HCT116 (cell line): ENCODE measurements around the gene JUN. TPM values are rescaled to one million over a fixed set of nuclear protein-coding genes. Genes with fewer than 3 reads are reported as not detected.

ENCODE experiments used
- ATAC-seq: fragments of 200-7000 bp; cut with Tn5 transposase; 2 replicates; pipeline ENCODE4 v1.9.1; 2020; ENCODE audit warnings: mild to moderate bottlenecking, moderate library complexity
- BruUV-seq: library from RNA; stranded (reverse); fragments of 400-500 nt; replicated peaks from 2 replicates; lab custom pipeline; 2021; lab: Mats Ljungman, UMichigan
- CTCF ChIA-PET: fragments of 300-600 bp; sonication (Branson Sonifier 250); formaldehyde crosslinking; loops from one replicate; lab custom pipeline; 2021; ENCODE audit warnings: antibody characterized with exemption; lab: Charles Lee
- POLR2A ChIA-PET: fragments of 300-600, 350-600 bp; sonication (Branson Sonifier 250); formaldehyde crosslinking; loops from one replicate; lab custom pipeline; 2021; ENCODE audit warnings: antibody characterized with exemption; lab: Charles Lee
- RAD21 ChIA-PET, 2 experiments: fragments of 300-600 bp; sonication (Branson Sonifier 250); formaldehyde crosslinking; loops; one replicate each; lab custom pipeline; 2023; ENCODE audit warnings: low total read pairs in 2 of 2; ENCODE audit not compliant: uncharacterized antibody in 2 of 2, unreplicated experiment in 2 of 2, low non-redundant PET in 1 of 2; lab: Charles Lee
- DNase-seq: peaks from one replicate; pipeline ENCODE4 v3.0.0-alpha.2; 2010; ENCODE audit warnings: low read depth, low spot score
- H2AFZ ChIP-seq: fragments of 200-600 bp; shearing (Covaris generic), sonication (generic); 2 replicates; pipeline ENCODE4 v1.6.1; 2017; ENCODE audit warnings: low read depth, mixed run types, mixed read lengths, antibody characterized with exemption, low read length; ENCODE audit not compliant: poor library complexity, severe bottlenecking
- H3K27ac ChIP-seq: 2 replicates; pipeline ENCODE4 v1.5.1; 2012; ENCODE audit warnings: low read depth, low read length
- H3K27me3 ChIP-seq: fragments of 200-600 bp; sonication (generic); 2 replicates; pipeline ENCODE4 v1.6.1; 2016; ENCODE audit warnings: mixed run types, low read length, mixed read lengths; ENCODE audit not compliant: insufficient read depth
- H3K36me3 ChIP-seq, 2 experiments: fragments of 200-500 bp in 1 of 2; fragments of 200-600 bp in 1 of 2; sonication (Bioruptor generic) in 1 of 2; sonication (generic) in 1 of 2; 2 replicates each; pipeline versions ENCODE4 v1.5.1 to v1.6.1; 2014 to 2016; ENCODE audit warnings: low read length in 2 of 2, inconsistent platforms in 1 of 2, mixed read lengths in 1 of 2, mixed run types in 1 of 2; ENCODE audit not compliant: insufficient read depth in 2 of 2, control insufficient read depth in 1 of 2
- H3K4me1 ChIP-seq, 2 experiments: fragments of 200-600 bp in 1 of 2; sonication (generic) in 1 of 2; 2 replicates each; pipeline versions ENCODE4 v1.5.1 to v1.6.1; 2012 to 2017; ENCODE audit warnings: low read length in 2 of 2, inconsistent platforms in 1 of 2, mild to moderate bottlenecking in 1 of 2, mixed read lengths in 1 of 2, mixed run types in 1 of 2, moderate library complexity in 1 of 2; ENCODE audit not compliant: insufficient read depth in 2 of 2, control insufficient read depth in 1 of 2
- H3K4me2 ChIP-seq: fragments of 200-600 bp; sonication (generic); 2 replicates; pipeline ENCODE4 v1.6.1; 2017; ENCODE audit warnings: mixed run types, low read length, mixed read lengths
- H3K4me3 ChIP-seq, 2 experiments: fragments of 200-600 bp in 1 of 2; sonication (generic) in 1 of 2; replicated peaks in 1 of 2; 2 replicates each; pipeline ENCODE4 v1.5.1; 2011 to 2016; ENCODE audit warnings: low read length in 2 of 2, control low read depth in 1 of 2, low read depth in 1 of 2, mild to moderate bottlenecking in 1 of 2, mixed read lengths in 1 of 2, mixed run types in 1 of 2
- H3K79me2 ChIP-seq: fragments of 200-600 bp; sonication (generic); 2 replicates; pipeline ENCODE4 v1.6.1; 2017; ENCODE audit warnings: mild to moderate bottlenecking, mixed run types, low read length, moderate library complexity, mixed read lengths; ENCODE audit not compliant: insufficient read depth
- H3K9ac ChIP-seq: fragments of 200-600 bp; sonication (generic); 2 replicates; pipeline ENCODE4 v1.6.1; 2016; ENCODE audit warnings: low read length, mixed read lengths
- H3K9me2 ChIP-seq: fragments of 200-600 bp; sonication (generic), shearing (Covaris generic); 2 replicates; pipeline ENCODE4 v1.6.1; 2017; ENCODE audit warnings: mixed run types, mild to moderate bottlenecking, moderate library complexity; ENCODE audit not compliant: insufficient read depth
- H3K9me3 ChIP-seq, 2 experiments: fragments of 200-500 bp in 1 of 2; fragments of 200-600 bp in 1 of 2; sonication (Bioruptor generic) in 1 of 2; sonication (generic) in 1 of 2; 2 replicates each; pipeline ENCODE4 v1.6.1; 2014 to 2017; ENCODE audit warnings: low read length in 2 of 2, mixed read lengths in 2 of 2, inconsistent platforms in 1 of 2, low read depth in 1 of 2, mild to moderate bottlenecking in 1 of 2, mixed run types in 1 of 2, moderate library complexity in 1 of 2; ENCODE audit not compliant: control insufficient read depth in 1 of 2, insufficient read depth in 1 of 2
- H4K20me1 ChIP-seq: fragments of 200-600 bp; sonication (generic), shearing (Covaris generic); 2 replicates; pipeline ENCODE4 v1.6.1; 2017; ENCODE audit warnings: mixed run types, mild to moderate bottlenecking, moderate library complexity; ENCODE audit not compliant: insufficient read depth
- CBX3 ChIP-seq: IDR thresholded peaks from 2 replicates; pipeline ENCODE4 v1.6.1; 2012; ENCODE audit warnings: low read depth
- CEBPB ChIP-seq: IDR thresholded peaks from 2 replicates; pipeline ENCODE4 v1.6.1; 2012; ENCODE audit warnings: low read depth
- ELF1 ChIP-seq: IDR thresholded peaks from 2 replicates; pipeline ENCODE4 v1.6.1; 2012; ENCODE audit warnings: low read depth, borderline replicate concordance
- EZH2 ChIP-seq: fragments of 200-600 bp; sonication (generic); IDR thresholded peaks from 2 replicates; pipeline ENCODE4 v1.6.1; 2017; ENCODE audit warnings: antibody characterized with exemption, mixed run types
- EZH2phosphoT487 ChIP-seq: fragments of 200-600 bp; IDR thresholded peaks from 2 replicates; pipeline ENCODE4 v1.6.1; 2018; ENCODE audit warnings: antibody characterized with exemption, borderline replicate concordance
- FOSL1 ChIP-seq: IDR thresholded peaks from 2 replicates; pipeline ENCODE4 v1.6.1; 2012; ENCODE audit warnings: low read depth
- JUND ChIP-seq: IDR thresholded peaks from 2 replicates; pipeline ENCODE4 v1.6.1; 2012
- MAX ChIP-seq: IDR thresholded peaks from 2 replicates; pipeline ENCODE4 v1.6.1; 2012
- POLR2A ChIP-seq: IDR thresholded peaks from 2 replicates; pipeline ENCODE4 v1.7.0; 2011; ENCODE audit warnings: borderline replicate concordance; ENCODE audit not compliant: insufficient read depth, insufficient read length; ENCODE audit errors: extremely low read depth
- POLR2AphosphoS5 ChIP-seq: IDR thresholded peaks from 2 replicates; pipeline ENCODE4 v1.6.1; 2011; ENCODE audit warnings: mild to moderate bottlenecking, low read depth, low read length, moderate library complexity
- RAD21 ChIP-seq: IDR thresholded peaks from 2 replicates; pipeline ENCODE4 v1.6.1; 2012; ENCODE audit warnings: low read depth, mild to moderate bottlenecking
- REST ChIP-seq: IDR thresholded peaks from 2 replicates; pipeline ENCODE4 v1.6.1; 2012; ENCODE audit warnings: low read depth
- SP1 ChIP-seq: IDR thresholded peaks from 2 replicates; pipeline ENCODE4 v1.6.1; 2012; ENCODE audit warnings: low read depth
- SRF ChIP-seq: IDR thresholded peaks from 2 replicates; pipeline ENCODE4 v1.6.1; 2012; ENCODE audit warnings: low read depth
- TCF7L2 ChIP-seq: IDR thresholded peaks from 2 replicates; pipeline ENCODE4 v1.7.0; 2011; ENCODE audit warnings: borderline replicate concordance, inconsistent platforms; ENCODE audit not compliant: insufficient read depth, insufficient read length; ENCODE audit errors: extremely low read depth
- YY1 ChIP-seq: IDR thresholded peaks from 2 replicates; pipeline ENCODE4 v1.6.1; 2011; ENCODE audit warnings: low read length, low read depth, moderate library complexity, mild to moderate bottlenecking; ENCODE audit not compliant: insufficient replicate concordance; ENCODE audit errors: extremely low read depth
- ZBTB33 ChIP-seq: IDR thresholded peaks from 2 replicates; pipeline ENCODE4 v1.6.1; 2011; ENCODE audit warnings: mild to moderate bottlenecking, low read length, moderate library complexity; ENCODE audit not compliant: insufficient replicate concordance; ENCODE audit errors: extremely low read depth
- ZNF274 ChIP-seq: fragments of 200-500 bp; sonication (Bioruptor generic); IDR thresholded peaks from 2 replicates; pipeline ENCODE4 v1.6.1; 2014; ENCODE audit warnings: mild to moderate bottlenecking, low read depth, low read length, inconsistent platforms
- intact Hi-C: fragments of 100-400 bp; cut with micrococcal nuclease; formaldehyde crosslinking; loops from 2 replicates; pipeline ENCODE4 v1.10.0; 2022
- total RNA-seq: library from RNA; stranded (reverse); gene quantifications from one replicate; pipeline ENCODE4 v1.2.1, GENCODE V29; 2021; ENCODE audit not compliant: unreplicated experiment
- TF ChIP-seq, protein P1 (sequence below), 3 experiments: fragments of 200-600 bp in 1 of 3; sonication (generic) in 1 of 3; IDR thresholded peaks in 2 of 3; conservative IDR thresholded peaks in 1 of 3; 2 replicates each; pipeline ENCODE4 v1.5.1; 2012 to 2017; ENCODE audit warnings: low read depth in 2 of 3, low read length in 2 of 3, antibody characterized with exemption in 1 of 3, borderline replicate concordance in 1 of 3, control low read depth in 1 of 3, mild to moderate bottlenecking in 1 of 3, mixed read lengths in 1 of 3, mixed run types in 1 of 3, moderate library complexity in 1 of 3; ENCODE audit not compliant: insufficient read depth in 1 of 3
- TF ChIP-seq, protein P2 (sequence below): IDR thresholded peaks from 2 replicates; pipeline ENCODE4 v1.6.1; 2012

Gene JUN
- total RNA-seq, 1 experiment from 2014 or later, result 18.7 TPM

- ATAC-seq, result peak; percentile 86
- H3K9me3 ChIP-seq, result peaks cover 8 to 23% of the 10 kb centered on the region in 2 experiments; a peak in 2 of 4 replicates
- RAD21 ChIA-PET, result no interaction called here
- TF ChIP-seq CEBPB (no peak), EZH2phosphoT487 (no peak), POLR2AphosphoS5 (no peak), POLR2A (no peak), FOSL1 (peak; percentile 62), SRF (no peak), ZNF274 (no peak), RAD21 (peak; percentile 14; the same call in 1 of the 2 replicates), REST (no peak), ELF1 (no peak), TCF7L2 (no peak), YY1 (no peak), SP1 (no peak), MAX (no peak), CBX3 (peak; percentile 52; the same call in 1 of the 2 replicates), JUND (peak; percentile 62), EZH2 (no peak), ZBTB33 (no peak)
- TF ChIP-seq, protein P1, sequence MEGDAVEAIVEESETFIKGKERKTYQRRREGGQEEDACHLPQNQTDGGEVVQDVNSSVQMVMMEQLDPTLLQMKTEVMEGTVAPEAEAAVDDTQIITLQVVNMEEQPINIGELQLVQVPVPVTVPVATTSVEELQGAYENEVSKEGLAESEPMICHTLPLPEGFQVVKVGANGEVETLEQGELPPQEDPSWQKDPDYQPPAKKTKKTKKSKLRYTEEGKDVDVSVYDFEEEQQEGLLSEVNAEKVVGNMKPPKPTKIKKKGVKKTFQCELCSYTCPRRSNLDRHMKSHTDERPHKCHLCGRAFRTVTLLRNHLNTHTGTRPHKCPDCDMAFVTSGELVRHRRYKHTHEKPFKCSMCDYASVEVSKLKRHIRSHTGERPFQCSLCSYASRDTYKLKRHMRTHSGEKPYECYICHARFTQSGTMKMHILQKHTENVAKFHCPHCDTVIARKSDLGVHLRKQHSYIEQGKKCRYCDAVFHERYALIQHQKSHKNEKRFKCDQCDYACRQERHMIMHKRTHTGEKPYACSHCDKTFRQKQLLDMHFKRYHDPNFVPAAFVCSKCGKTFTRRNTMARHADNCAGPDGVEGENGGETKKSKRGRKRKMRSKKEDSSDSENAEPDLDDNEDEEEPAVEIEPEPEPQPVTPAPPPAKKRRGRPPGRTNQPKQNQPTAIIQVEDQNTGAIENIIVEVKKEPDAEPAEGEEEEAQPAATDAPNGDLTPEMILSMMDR (IDR thresholded peaks at IDR 0.05 in 2 of 3, conservative IDR thresholded peaks at IDR 0.05 in 1 of 3; ENCODE audit: borderline replicate concordance in 1 of 3, insufficient read depth in 1 of 3, low read depth in 2 of 3, low read length in 2 of 3), result peak in 2 of 3 experiments; percentile 15 to 34; a peak in 3 of 6 replicates
- TF ChIP-seq, protein P2, sequence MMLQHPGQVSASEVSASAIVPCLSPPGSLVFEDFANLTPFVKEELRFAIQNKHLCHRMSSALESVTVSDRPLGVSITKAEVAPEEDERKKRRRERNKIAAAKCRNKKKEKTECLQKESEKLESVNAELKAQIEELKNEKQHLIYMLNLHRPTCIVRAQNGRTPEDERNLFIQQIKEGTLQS, result no peak
These were observed 39.7 kb upstream of the JUN start for GRCh38 chr1:58823481-58824010.

More at GRCh38 chr1:58823481-58824010, 39.7 kb upstream of the JUN start:
- Histone ChIP-seq H3K36me3 (no peaks in the 10 kb centered on the region; a peak in 1 of 4 replicates), H3K9ac (no peak overlapping the region), H3K4me1 (peaks cover 9 to 20% of the 10 kb centered on the region in 2 experiments), H3K9me2 (no peaks in the 10 kb centered on the region), H3K27ac (no peak overlapping the region), H3K4me2 (peak overlapping the region; percentile 64), H3K4me3 (no peak overlapping the region), H3K27me3 (no peaks in the 10 kb centered on the region), H4K20me1 (no peaks in the 10 kb centered on the region), H3K79me2 (no peaks in the 10 kb centered on the region), H2AFZ (peak overlapping the region; percentile 71)
- CTCF ChIA-PET, result no interaction called here
- no TSS peak for BruUV-seq
- intact Hi-C loops, result no loop called here
- POLR2A ChIA-PET, result no interaction called here
- DNase-seq, result no peak
